HAP-1 (cell line): ENCODE results near the gene TRAPPC13.
"Not testable (repeated sequence)": the region's sequence is repeated elsewhere in the genome, so short reads cannot be mapped to it uniquely, and the experiment has no call there.

Experiments
- DNase-seq, 2 experiments: peaks; one replicate each; pipeline ENCODE4 v3.0.0-alpha.2; 2016 to 2020; ENCODE audit warnings: low spot score in 2 of 2
- H3K27me3 ChIP-seq: fragments of 250-450 bp; sonication (Bioruptor Pico); 2 replicates; pipeline ENCODE4 v1.5.1; 2020; ENCODE audit warnings: low read depth, mild to moderate bottlenecking, moderate library complexity
- H3K36me3 ChIP-seq: fragments of 250-450 bp; sonication (Bioruptor Pico); replicated peaks from 2 replicates; pipeline ENCODE4 v1.5.1; 2020; ENCODE audit warnings: mild to moderate bottlenecking
- H3K4me1 ChIP-seq: fragments of 250-450 bp; sonication (Bioruptor Pico); 2 replicates; pipeline ENCODE4 v1.5.1; 2020; ENCODE audit warnings: mild to moderate bottlenecking
- H3K4me3 ChIP-seq: fragments of 250-450 bp; sonication (Bioruptor Pico); 2 replicates; pipeline ENCODE4 v1.5.1; 2020; ENCODE audit warnings: mild to moderate bottlenecking, moderate library complexity
- H3K9me3 ChIP-seq: fragments of 250-450 bp; sonication (Bioruptor Pico); 2 replicates; pipeline ENCODE4 v1.5.1; 2020; ENCODE audit warnings: mild to moderate bottlenecking, moderate library complexity
- in situ Hi-C: fragments of 300-500 bp; cut with MboI; formaldehyde crosslinking; loops from 3 replicates; pipeline ENCODE4 v1.14.3; 2020; ENCODE audit warnings: low sequenced_read_pairs, inconsistent platforms, mixed read lengths

TRAPPC13 gene

DNA sequence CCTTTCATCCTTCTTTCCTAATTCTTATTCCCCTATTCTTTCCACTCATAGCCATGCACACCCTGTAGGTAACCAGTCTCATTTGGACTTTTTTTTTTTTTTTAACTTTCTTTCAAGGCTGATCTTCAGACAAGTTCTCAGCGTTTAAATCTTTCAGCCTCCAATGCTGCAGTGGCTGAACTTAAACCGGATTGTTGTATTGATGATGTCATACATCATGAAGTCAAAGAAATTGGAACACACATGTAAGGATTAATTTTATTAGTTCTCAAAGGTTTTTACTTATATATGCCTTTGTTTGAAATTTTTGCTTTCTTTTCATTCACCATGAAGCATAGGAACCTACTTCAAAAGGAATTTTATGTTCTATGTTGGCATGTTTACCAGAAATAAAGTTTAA is 22.1 kb downstream of the TRAPPC13 start:
- H3K9me3 ChIP-seq: no peaks in the 10 kb centered on the region
- no peaks in the 10 kb centered on the region for H3K27me3 ChIP-seq
- no peak for DNase-seq
- 0 out of 2 replicates have a peak, but pooled peaks cover 4% of the 10 kb centered on the region for H3K36me3 ChIP-seq
- in situ Hi-C loops: no loop called here
- H3K4me3 ChIP-seq: no peak overlapping the region
- H3K4me1 ChIP-seq: peaks cover 14% of the 10 kb centered on the region

DNA sequence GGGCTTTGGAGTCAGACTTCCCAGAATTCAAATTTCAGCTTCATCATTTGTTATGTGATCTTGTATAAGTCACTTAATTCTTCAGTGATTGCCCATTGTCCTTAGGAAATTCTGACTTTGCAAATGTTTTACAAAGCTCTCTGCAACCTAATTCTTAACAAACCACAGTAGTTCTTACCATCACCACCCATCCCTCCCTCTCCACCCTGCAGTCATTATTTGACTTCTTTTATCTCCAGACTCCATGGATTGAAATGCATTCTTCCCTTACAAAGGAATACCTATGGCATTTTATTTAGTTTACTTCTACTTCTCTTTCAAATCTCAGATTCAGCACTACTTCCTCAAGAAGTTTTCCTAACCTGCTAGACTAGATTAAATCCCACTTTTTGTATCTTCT is 23.1 kb downstream of the TRAPPC13 start:
- peaks cover 14% of the 10 kb centered on the region for H3K4me1 ChIP-seq
- H3K36me3 ChIP-seq: 0 out of 2 replicates have a peak, but pooled peaks cover 4% of the 10 kb centered on the region
- H3K27me3 ChIP-seq: no peaks in the 10 kb centered on the region
- in situ Hi-C loops: no loop called here
- no peak overlapping the region for H3K4me3 ChIP-seq
- H3K9me3 ChIP-seq: no peaks in the 10 kb centered on the region
- peak; percentile 19 to 73 for DNase-seq

DNA sequence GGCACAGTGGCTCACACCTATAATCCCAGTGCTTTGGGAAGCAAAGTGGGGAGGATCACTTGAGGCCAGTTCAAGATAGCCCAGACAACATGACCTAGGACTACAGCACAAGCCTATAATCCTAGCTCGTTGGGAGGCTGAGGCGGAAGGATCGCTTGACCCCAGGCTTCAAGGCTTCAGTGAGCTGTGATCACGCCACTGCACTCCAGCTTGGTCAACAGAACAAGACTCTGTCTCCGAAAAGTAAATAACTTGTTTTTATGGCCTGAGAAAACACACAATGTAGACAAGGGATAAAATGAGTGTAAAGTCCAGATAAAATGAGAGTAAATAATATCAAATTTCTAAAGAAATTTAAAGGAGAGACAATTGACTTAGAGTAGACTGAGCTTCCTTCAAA is 26.3 kb downstream of the TRAPPC13 start:
- Histone ChIP-seq H3K4me3 (no peak overlapping the region), H3K4me1 (peaks cover 14% of the 10 kb centered on the region), H3K36me3 (0 out of 2 replicates have a peak, but pooled peaks cover 4% of the 10 kb centered on the region), H3K27me3 (no peaks in the 10 kb centered on the region), H3K9me3 (no peaks in the 10 kb centered on the region)
- in situ Hi-C loops: no loop called here
- DNase-seq: no peak

DNA sequence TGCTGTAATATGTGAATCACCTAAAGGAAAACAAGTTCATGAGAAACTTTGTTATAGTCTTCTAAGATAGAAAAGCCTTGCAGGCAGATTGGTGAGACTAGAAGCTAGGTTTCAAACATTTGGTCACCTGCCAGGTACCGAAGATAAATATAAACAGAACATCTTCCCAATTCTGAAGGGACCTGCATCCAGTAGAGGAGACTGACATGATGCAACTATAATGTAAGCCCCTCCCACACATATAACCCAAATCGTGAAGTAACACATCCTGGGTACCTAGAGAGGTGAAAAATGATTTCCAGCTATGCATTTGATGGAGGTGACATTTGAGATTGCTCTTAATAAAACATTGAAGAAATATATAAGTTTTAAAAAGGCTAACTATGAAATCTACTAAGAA is 29.9 kb downstream of the TRAPPC13 start:
- no peaks in the 10 kb centered on the region for H3K27me3 ChIP-seq
- no peak for DNase-seq
- in situ Hi-C loops: no loop called here
- no peaks in the 10 kb centered on the region for H3K4me1 ChIP-seq
- H3K4me3 ChIP-seq: no peak overlapping the region
- H3K36me3 ChIP-seq: peaks cover 4% of the 10 kb centered on the region; the same call in 1 of the 2 replicates
- no peaks in the 10 kb centered on the region for H3K9me3 ChIP-seq

DNA sequence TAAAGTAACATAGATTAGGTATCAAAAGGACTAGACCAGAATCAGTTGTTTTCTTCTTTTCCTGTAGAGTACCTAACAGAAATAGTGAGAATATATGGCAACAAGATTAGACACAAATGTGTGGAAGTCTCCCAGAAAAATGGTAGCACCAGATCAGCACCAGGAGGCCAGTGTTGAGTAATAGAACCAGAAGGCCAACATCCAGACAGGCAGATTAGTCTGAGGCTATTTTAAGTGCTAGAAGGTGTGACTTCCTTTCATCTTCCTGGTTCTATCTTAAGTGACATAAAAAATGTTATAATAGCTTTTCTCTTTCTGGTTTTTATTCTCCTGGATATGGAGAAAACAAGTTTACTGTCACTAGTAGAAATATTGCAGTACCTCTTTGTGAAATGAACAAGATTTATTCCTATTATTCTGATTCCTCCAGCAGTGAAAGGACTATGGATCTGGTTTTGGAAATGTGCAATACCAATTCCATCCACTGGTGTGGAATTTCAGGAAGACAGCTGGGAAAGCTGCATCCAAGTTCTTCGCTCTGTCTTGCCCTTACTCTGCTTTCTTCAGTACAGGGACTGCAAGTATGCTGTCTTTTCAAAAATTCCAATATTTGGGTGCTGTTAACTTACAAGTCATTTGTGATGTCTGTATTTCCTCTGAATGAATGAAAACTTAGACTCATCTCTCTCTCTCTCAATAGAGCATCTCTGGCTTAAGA is 39.1 kb downstream of the TRAPPC13 start:
- peaks cover 11% of the 10 kb centered on the region for H3K36me3 ChIP-seq
- in situ Hi-C loops: no loop called here
- H3K27me3 ChIP-seq: no peaks in the 10 kb centered on the region
- DNase-seq: peak in 1 of 2 experiments; percentile 38
- no peaks in the 10 kb centered on the region for H3K4me1 ChIP-seq
- no peaks in the 10 kb centered on the region for H3K9me3 ChIP-seq
- no peak overlapping the region for H3K4me3 ChIP-seq

DNA sequence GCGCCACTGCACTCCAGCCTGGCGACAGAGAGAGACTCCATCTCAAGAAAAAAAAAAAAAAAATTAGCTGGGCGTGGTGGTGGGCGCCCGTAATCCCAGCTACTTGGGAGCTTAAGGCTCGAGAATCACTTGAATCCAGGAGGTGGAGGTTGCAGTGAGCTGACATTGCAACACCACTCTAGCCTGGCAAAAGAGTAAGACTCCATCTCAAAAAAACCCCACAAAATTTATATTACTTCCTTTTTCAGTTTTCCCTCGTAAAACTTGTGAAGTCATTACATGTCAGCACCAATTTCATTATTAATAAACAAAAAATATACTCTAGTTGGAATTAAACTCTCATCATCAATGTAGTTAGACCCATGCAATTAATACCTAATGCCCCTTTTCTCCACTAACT is 43.9 kb downstream of the TRAPPC13 start:
- Histone ChIP-seq H3K4me1 (no peaks in the 10 kb centered on the region), H3K9me3 (no peaks in the 10 kb centered on the region), H3K4me3 (no peak overlapping the region), H3K36me3 (peaks cover 14% of the 10 kb centered on the region), H3K27me3 (no peaks in the 10 kb centered on the region)
- in situ Hi-C loops: no loop called here
- DNase-seq: no peak

DNA sequence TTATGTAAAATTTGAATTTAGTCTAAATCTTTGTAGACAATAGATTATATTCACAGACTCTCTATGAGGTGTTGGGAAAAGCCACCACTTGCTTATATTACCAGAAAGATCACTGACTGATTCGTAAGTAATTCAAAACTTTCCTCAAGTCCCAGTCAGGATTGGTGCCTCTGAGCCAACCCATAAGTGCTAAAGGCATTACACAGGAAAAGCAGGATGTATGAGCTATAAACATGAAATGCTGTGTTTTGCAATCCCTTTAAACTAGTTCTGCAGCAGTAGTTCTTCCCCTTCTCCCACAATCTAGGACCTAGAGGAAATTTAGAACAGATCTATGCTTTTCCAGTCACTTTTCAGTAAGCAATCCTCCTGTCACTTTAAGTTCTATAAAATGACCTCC is 48.0 kb downstream of the TRAPPC13 start:
- Histone ChIP-seq H3K4me3 (no peak overlapping the region), H3K27me3 (no peaks in the 10 kb centered on the region), H3K4me1 (no peaks in the 10 kb centered on the region), H3K9me3 (no peaks in the 10 kb centered on the region; the same call in 1 of the 2 replicates), H3K36me3 (peaks cover 17% of the 10 kb centered on the region)
- no peak for DNase-seq
- in situ Hi-C loops: no loop called here

DNA sequence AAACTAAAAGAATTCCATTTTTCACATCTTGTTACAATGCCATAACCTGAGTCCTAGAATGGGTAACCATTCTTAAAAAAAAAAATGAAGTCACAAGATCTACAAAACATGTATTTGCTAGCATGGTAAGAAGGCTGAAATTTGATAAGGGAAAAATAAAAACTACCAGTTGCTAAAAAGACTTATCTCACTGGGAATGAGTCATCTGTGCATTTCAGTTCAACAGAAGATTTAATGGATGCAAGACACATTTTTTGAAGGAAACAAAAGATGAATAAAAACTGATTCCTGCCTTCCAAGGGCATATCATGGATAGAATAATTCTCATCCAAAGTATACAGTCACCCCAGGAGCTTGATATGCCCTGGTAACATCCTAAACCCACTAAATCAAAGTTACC is 49.9 kb downstream of the TRAPPC13 start:
- in situ Hi-C loops: no loop called here
- no peaks in the 10 kb centered on the region for H3K4me1 ChIP-seq
- H3K9me3 ChIP-seq: no peaks in the 10 kb centered on the region; the same call in 1 of the 2 replicates
- H3K4me3 ChIP-seq: no peak overlapping the region
- DNase-seq: no peak
- peaks cover 16% of the 10 kb centered on the region for H3K36me3 ChIP-seq
- H3K27me3 ChIP-seq: no peaks in the 10 kb centered on the region

DNA sequence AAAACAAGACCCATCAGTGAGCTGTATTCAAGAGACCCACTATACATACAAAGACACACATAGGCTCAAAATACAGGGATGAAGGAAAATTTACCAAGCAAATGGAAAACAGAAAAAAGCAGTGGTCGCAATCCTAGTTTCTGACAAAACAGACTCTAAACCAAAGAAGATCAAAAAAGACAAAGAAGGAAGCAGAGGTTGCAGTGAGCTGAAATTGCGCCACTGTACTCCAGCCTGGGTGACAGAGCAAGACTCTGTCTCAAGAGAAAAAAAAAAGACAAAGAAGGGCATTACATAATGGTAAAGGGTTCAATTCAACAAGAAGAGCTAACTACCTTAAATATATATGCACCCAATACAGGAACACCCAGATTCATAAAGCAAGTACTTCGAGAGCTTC is 51.2 kb downstream of the TRAPPC13 start:
- H3K4me1 ChIP-seq, H3K9me3 ChIP-seq, H3K4me3 ChIP-seq, H3K27me3 ChIP-seq, DNase-seq, in situ Hi-C loops: not testable (repeated sequence)
- H3K36me3 ChIP-seq: peaks cover 17% of the 10 kb centered on the region

DNA sequence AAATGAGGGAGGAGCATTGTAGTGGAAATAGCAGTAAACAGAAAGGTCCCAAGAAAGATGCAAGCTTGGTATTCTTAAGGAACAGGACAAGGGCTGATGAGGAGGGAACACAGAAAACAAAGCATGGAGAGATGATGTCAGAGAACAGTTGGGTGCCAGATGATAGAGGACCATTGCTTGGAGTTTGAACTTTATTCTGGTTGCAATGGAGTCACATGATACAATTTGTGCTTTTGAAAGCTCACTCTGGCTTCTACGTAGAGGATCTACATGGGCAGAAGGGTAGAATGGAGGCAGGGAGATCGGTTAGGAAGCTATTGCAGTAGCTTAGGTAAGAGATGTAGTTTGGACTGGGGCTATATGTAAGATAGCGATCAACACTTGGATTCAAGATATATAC is 57.3 kb downstream of the TRAPPC13 start:
- in situ Hi-C loops: no loop called here
- H3K36me3 ChIP-seq: peaks cover 19% of the 10 kb centered on the region; the same call in 1 of the 2 replicates

DNA sequence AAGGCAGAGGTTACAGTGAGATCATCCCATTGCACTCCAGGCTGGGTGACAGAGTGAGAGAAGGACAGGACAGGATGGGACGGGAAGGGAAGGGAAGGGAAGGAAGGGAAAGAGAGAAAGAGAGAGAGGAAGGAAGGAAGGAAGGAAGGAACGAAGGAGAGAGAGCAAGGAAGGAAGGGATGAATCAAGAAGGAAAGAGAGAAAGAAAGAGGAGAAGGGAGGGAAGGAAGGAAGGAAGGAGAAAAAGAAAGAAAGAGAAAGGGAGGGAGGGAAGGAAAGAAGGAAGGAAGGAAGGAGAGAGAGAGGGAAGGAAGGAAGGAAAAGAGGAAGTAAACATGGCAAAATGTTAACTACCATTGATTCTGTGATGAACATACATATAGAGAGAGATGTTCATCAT is 68.3 kb downstream of the TRAPPC13 start:
- no peaks in the 10 kb centered on the region for H3K27me3 ChIP-seq
- H3K4me3 ChIP-seq: no peak overlapping the region
- no peaks in the 10 kb centered on the region for H3K4me1 ChIP-seq
- DNase-seq: no peak
- no peaks in the 10 kb centered on the region for H3K9me3 ChIP-seq
- no peaks in the 10 kb centered on the region; the same call in none of the 2 replicates for H3K36me3 ChIP-seq
- in situ Hi-C loops: no loop called here

More for the DNA sequence above, 57.3 kb downstream of the TRAPPC13 start:
- H3K27me3 ChIP-seq: no peaks in the 10 kb centered on the region
- H3K9me3 ChIP-seq: no peaks in the 10 kb centered on the region; the same call in 1 of the 2 replicates
- no peak overlapping the region for H3K4me3 ChIP-seq
- H3K4me1 ChIP-seq: no peaks in the 10 kb centered on the region
- no peak for DNase-seq

DNA sequence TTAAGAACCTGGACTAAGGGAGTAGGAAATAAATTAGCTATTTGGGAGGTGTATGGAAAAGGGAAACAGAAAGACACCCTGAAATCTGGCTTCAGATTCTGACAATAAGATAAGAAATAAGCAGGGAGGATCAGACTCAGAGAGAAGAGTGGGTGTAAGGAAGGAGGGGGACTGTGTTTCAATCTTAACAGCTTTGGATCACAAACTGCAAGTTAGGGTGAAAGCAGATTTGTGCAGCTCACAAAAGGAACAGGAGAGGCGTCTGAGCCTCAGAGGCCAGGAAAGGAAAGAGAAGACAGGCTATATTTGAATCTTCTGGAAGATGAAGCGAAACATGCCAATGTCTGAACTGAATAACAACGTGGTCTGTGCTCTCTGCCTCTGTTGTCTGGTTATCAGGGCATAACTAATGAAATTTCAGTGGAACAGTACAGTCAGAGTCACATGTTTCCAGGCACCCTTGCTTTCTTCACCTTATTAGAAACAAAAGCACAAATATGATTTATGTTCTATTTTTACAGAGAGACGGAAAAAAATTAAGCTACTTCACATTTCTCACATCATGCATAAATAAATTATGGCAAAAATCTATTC is 70.4 kb downstream of the TRAPPC13 start:
- Histone ChIP-seq H3K4me3 (no peak overlapping the region), H3K4me1 (no peaks in the 10 kb centered on the region), H3K36me3 (peaks cover 3% of the 10 kb centered on the region), H3K27me3 (no peaks in the 10 kb centered on the region), H3K9me3 (no peaks in the 10 kb centered on the region)
- in situ Hi-C loops: no loop called here
- DNase-seq: no peak

DNA sequence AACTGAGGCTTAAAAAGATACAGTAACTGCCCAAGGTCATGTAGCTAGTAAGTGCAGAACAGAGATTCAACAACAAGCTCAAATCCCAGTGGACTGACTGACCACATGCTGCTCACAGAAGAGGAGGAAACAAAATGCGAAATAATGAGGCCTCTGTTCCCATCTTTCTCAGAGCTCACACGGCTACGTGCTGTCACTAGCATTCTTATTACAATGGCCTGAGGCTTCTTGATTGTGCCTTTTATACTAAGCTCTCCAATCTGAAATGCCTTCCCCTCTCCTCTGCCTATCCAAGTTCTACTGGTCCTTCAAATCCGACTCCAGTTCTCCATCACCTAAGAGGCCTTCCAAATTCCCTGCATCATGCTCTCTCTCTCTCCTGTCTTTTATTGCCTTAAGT is 71.1 kb downstream of the TRAPPC13 start:
- peaks cover 3% of the 10 kb centered on the region for H3K36me3 ChIP-seq
- H3K4me3 ChIP-seq: no peak overlapping the region
- no peak for DNase-seq
- H3K4me1 ChIP-seq: no peaks in the 10 kb centered on the region
- in situ Hi-C loops: no loop called here
- H3K9me3 ChIP-seq: no peaks in the 10 kb centered on the region
- no peaks in the 10 kb centered on the region for H3K27me3 ChIP-seq

DNA sequence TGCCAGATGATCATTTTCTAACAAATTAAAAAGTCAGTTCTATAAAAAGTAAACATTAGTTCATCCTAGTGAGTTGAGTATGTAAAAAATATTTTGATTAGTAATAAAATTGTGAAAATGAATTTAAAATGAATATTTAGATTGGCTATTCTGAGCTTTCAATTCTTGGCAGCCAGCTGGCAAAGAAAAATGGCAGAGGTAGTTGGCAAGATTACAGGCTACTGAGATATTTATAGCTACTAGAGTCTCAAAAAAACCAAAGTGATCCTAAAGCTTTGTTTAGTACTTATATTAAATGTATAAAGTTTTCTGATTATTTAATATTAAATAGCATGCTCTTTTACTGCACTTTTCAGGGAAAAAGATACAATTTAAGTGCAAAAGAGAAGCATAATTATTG is 72.1 kb downstream of the TRAPPC13 start:
- no peak for DNase-seq
- H3K36me3 ChIP-seq: peaks cover 3% of the 10 kb centered on the region
- no peak overlapping the region for H3K4me3 ChIP-seq
- no peaks in the 10 kb centered on the region for H3K9me3 ChIP-seq
- H3K27me3 ChIP-seq: no peaks in the 10 kb centered on the region
- in situ Hi-C loops: no loop called here
- H3K4me1 ChIP-seq: no peaks in the 10 kb centered on the region
